ENCODE measurements around the gene FBXO46. TPM values are rescaled to one million over a fixed set of nuclear protein-coding genes. Genes with fewer than 3 reads are reported as not detected.

Gene FBXO46
- total and polyA plus RNA-seq, 4 donors, result 1.2 to 4.5 (median 3.6) TPM

DNA sequence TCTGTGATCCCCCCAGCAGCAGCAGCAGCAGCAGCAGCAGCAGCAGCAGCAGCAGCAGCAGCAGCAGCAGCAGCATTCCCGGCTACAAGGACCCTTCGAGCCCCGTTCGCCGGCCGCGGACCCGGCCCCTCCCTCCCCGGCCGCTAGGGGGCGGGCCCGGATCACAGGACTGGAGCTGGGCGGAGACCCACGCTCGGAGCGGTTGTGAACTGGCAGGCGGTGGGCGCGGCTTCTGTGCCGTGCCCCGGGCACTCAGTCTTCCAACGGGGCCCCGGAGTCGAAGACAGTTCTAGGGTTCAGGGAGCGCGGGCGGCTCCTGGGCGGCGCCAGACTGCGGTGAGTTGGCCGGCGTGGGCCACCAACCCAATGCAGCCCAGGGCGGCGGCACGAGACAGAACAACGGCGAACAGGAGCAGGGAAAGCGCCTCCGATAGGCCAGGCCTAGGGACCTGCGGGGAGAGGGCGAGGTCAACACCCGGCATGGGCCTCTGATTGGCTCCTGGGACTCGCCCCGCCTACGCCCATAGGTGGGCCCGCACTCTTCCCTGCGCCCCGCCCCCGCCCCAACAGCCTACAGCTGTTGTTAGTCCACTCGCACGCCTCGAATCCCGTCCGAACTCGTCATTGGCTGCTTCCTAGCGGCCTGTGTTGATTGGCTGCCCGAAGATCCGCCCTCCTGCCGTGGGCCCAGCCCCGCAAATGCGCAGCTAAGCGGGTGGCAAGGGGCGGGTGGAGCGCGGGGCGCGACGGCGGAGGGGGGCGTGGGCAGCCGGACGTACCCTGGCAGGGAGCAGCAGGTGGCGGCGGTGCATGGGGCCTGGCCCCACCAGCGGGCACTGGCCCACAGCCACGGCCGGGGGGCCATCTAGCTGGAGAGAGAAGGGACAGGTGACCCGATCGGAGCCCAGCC, 39.8 kb upstream of the FBXO46 start:
- H3K36me3 ChIP-seq (ENCODE audit: control insufficient read depth in 4 of 4, insufficient read depth in 3 of 4, low read depth in 1 of 4, low read length in 3 of 4), result no peaks in the 10 kb centered on the region
- H3K9me3 ChIP-seq (ENCODE audit: control insufficient read depth in 4 of 4, low read length in 3 of 4), result no peaks in the 10 kb centered on the region
- 1% methylated on average over 79 of the region's 79 CpGs for WGBS
- H3K9ac ChIP-seq (ENCODE audit: low read depth in 1 of 2, low read length in 2 of 2), result peak overlapping the region; percentile 38 to 53
- peak overlapping the region; percentile 86 to 92 for H3K27ac ChIP-seq (ENCODE audit: low read depth in 1 of 2, low read length in 2 of 2)
- DNase-seq (ENCODE audit: low spot score), result peak; percentile 95
- peak overlapping the region; percentile 61 to 64 (median 62) for H3K4me3 ChIP-seq (ENCODE audit: low read depth in 1 of 3, low read length in 3 of 3)
- no peaks in the 10 kb centered on the region for H3K27me3 ChIP-seq (ENCODE audit: control insufficient read depth in 4 of 4, insufficient read depth in 4 of 4, low read length in 3 of 4)
- TF ChIP-seq SP1 (IDR thresholded peaks at IDR 0.05) (peak; percentile 93), FOXA2 (IDR thresholded peaks at IDR 0.05) (peak; percentile 49), JUND (IDR thresholded peaks at IDR 0.05) (no peak), RXRA (IDR thresholded peaks at IDR 0.05) (peak in 1 of 2 donors; percentile 53), NR2F2 (IDR thresholded peaks at IDR 0.05) (no peak), REST (IDR thresholded peaks at IDR 0.05) (peak; percentile 42), HNF4A (conservative IDR thresholded peaks at IDR 0.05) (peak; percentile 31 to 33), MAX (IDR thresholded peaks at IDR 0.05) (no peak), EGR1 (IDR thresholded peaks at IDR 0.05; ENCODE audit: low read depth in 2 of 2) (peak; percentile 76 to 82), YY1 (IDR thresholded peaks at IDR 0.05) (no peak), HNF4G (IDR thresholded peaks at IDR 0.05) (no peak), TAF1 (conservative IDR thresholded peaks at IDR 0.05) (no peak), GABPA (IDR thresholded peaks at IDR 0.05 in 1 of 2, conservative IDR thresholded peaks at IDR 0.05 in 1 of 2) (peak in 1 of 2 donors; percentile 32), FOXA1 (IDR thresholded peaks at IDR 0.05) (peak; percentile 37), RAD21 (IDR thresholded peaks at IDR 0.05) (peak; percentile 77 to 81)
- TF ChIP-seq, protein P1, sequence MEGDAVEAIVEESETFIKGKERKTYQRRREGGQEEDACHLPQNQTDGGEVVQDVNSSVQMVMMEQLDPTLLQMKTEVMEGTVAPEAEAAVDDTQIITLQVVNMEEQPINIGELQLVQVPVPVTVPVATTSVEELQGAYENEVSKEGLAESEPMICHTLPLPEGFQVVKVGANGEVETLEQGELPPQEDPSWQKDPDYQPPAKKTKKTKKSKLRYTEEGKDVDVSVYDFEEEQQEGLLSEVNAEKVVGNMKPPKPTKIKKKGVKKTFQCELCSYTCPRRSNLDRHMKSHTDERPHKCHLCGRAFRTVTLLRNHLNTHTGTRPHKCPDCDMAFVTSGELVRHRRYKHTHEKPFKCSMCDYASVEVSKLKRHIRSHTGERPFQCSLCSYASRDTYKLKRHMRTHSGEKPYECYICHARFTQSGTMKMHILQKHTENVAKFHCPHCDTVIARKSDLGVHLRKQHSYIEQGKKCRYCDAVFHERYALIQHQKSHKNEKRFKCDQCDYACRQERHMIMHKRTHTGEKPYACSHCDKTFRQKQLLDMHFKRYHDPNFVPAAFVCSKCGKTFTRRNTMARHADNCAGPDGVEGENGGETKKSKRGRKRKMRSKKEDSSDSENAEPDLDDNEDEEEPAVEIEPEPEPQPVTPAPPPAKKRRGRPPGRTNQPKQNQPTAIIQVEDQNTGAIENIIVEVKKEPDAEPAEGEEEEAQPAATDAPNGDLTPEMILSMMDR (IDR thresholded peaks at IDR 0.05; ENCODE audit: low read depth, low read length, missing input control), result peak; percentile 81
- TF ChIP-seq, protein P2, sequence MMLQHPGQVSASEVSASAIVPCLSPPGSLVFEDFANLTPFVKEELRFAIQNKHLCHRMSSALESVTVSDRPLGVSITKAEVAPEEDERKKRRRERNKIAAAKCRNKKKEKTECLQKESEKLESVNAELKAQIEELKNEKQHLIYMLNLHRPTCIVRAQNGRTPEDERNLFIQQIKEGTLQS (IDR thresholded peaks at IDR 0.05), result no peak
- TF ChIP-seq, protein P3, sequence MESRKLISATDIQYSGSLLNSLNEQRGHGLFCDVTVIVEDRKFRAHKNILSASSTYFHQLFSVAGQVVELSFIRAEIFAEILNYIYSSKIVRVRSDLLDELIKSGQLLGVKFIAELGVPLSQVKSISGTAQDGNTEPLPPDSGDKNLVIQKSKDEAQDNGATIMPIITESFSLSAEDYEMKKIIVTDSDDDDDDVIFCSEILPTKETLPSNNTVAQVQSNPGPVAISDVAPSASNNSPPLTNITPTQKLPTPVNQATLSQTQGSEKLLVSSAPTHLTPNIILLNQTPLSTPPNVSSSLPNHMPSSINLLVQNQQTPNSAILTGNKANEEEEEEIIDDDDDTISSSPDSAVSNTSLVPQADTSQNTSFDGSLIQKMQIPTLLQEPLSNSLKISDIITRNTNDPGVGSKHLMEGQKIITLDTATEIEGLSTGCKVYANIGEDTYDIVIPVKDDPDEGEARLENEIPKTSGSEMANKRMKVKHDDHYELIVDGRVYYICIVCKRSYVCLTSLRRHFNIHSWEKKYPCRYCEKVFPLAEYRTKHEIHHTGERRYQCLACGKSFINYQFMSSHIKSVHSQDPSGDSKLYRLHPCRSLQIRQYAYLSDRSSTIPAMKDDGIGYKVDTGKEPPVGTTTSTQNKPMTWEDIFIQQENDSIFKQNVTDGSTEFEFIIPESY (IDR thresholded peaks at IDR 0.05), result no peak
- peaks cover 9 to 66% (median 29%) of the 10 kb centered on the region in 4 donors for H3K4me1 ChIP-seq (ENCODE audit: control insufficient read depth in 4 of 4, insufficient read depth in 4 of 4, low read length in 3 of 4)

All from liver (tissue), 9 donors.